H1 (cell line): ENCODE results near the gene SCPEP1.

ENCODE experiments used
- EP300 ChIP-seq, 2 experiments: IDR thresholded peaks; 1 replicate in 1 of 2; 2 replicates in 1 of 2; pipeline ENCODE4 v1.6.1; 2011 to 2012; ENCODE audit warnings: low read depth in 2 of 2, low read length in 2 of 2, mild to moderate bottlenecking in 2 of 2, borderline replicate concordance in 1 of 2, inconsistent platforms in 1 of 2, moderate library complexity in 1 of 2
- EZH2 ChIP-seq: fragments of 200-600 bp; sonication (generic); IDR thresholded peaks from 2 replicates; pipeline ENCODE4 v1.7.1; 2012; ENCODE audit warnings: low read depth, mild to moderate bottlenecking, moderate library complexity, low read length, inconsistent platforms; ENCODE audit not compliant: severe bottlenecking
- MAFK ChIP-seq: IDR thresholded peaks from 2 replicates; pipeline ENCODE4 v1.6.1; 2012; ENCODE audit warnings: low read depth, mild to moderate bottlenecking, improper control_type of control experiment, low read length
- POLR2A ChIP-seq, 2 experiments: IDR thresholded peaks; 1 replicate in 1 of 2; 2 replicates in 1 of 2; pipeline ENCODE4 v1.6.1; 2011; ENCODE audit warnings: low read depth in 2 of 2, low read length in 2 of 2, mild to moderate bottlenecking in 2 of 2; ENCODE audit errors: control extremely low read depth in 1 of 2
- POLR2AphosphoS5 ChIP-seq: IDR thresholded peaks from 2 replicates; pipeline ENCODE4 v1.6.1; 2011; ENCODE audit warnings: low read depth, low read length
- RBBP5 ChIP-seq: IDR thresholded peaks from 2 replicates; pipeline ENCODE4 v1.7.1; 2012; ENCODE audit warnings: low read depth, mild to moderate bottlenecking, inconsistent platforms, low read length, moderate library complexity, borderline replicate concordance
- RFX5 ChIP-seq: IDR thresholded peaks from 2 replicates; pipeline ENCODE4 v1.6.1; 2011; ENCODE audit warnings: low read depth, low read length, improper control_type of control experiment, borderline replicate concordance
- SIRT6 ChIP-seq: IDR thresholded peaks from one replicate; pipeline ENCODE4 v1.7.1; 2012; ENCODE audit warnings: low read length, inconsistent platforms
- TAF1 ChIP-seq: IDR thresholded peaks from 2 replicates; pipeline ENCODE4 v1.6.1; 2011; ENCODE audit warnings: mild to moderate bottlenecking, low read depth, low read length
- TBP ChIP-seq: IDR thresholded peaks from 2 replicates; pipeline ENCODE4 v1.6.1; 2011; ENCODE audit warnings: low read depth, low read length, improper control_type of control experiment
- YY1 ChIP-seq: IDR thresholded peaks from 2 replicates; pipeline ENCODE4 v1.6.1; 2011; ENCODE audit warnings: low read depth, mild to moderate bottlenecking, low read length
- TF ChIP-seq, protein P1 (sequence below): IDR thresholded peaks from 2 replicates; pipeline ENCODE4 v1.6.1; 2012; ENCODE audit warnings: inconsistent platforms
- TF ChIP-seq, protein P2 (sequence below): IDR thresholded peaks from 2 replicates; pipeline ENCODE4 v1.6.1; 2012; ENCODE audit warnings: low read length, inconsistent platforms
- TF ChIP-seq, protein P3 (sequence below), 3 experiments: IDR thresholded peaks; 1 replicate in 2 of 3; 2 replicates in 1 of 3; pipeline versions ENCODE4 v1.5.1 to v1.6.1; 2011; ENCODE audit warnings: low read length in 3 of 3, mild to moderate bottlenecking in 3 of 3, inconsistent platforms in 2 of 3, low read depth in 1 of 3, moderate library complexity in 1 of 3; ENCODE audit not compliant: insufficient read depth in 1 of 3; ENCODE audit errors: control extremely low read depth in 1 of 3

DNA sequence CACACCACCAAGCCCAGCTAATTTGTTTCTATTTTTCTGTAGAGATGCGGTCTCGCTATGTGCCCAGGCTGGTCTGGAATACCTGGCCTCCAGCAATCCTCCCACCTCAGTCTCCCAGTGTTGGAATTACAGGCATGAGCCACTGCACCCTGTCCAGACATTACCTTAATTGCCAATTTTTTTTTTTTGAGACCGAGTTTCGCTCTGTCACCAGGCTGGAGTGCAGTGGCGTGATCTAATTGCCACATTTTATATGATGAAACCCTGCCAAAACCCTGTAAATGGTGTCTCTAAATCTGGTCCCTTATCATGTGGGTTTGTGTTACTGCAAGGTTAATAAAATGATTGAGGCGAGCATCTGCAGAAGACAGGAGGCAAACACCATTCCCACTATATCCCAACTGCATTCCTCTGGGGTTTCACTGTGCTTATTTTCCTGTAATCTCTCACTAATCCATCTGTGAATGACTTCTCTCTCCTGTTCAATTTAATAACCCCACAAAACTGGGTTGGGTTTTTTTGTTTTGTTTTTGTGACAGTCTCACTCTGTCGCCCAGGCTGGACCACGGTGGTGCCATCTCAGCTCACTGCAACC, 44.7 kb upstream of the SCPEP1 start:
- TF ChIP-seq POLR2A (IDR thresholded peaks at IDR 0.05; ENCODE audit: control extremely low read depth in 1 of 2, low read depth in 2 of 2, low read length in 2 of 2): no peak
- TF ChIP-seq, protein P1, sequence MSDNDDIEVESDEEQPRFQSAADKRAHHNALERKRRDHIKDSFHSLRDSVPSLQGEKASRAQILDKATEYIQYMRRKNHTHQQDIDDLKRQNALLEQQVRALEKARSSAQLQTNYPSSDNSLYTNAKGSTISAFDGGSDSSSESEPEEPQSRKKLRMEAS: no peak
- TF ChIP-seq SIRT6: no peak
- TF ChIP-seq, protein P2, sequence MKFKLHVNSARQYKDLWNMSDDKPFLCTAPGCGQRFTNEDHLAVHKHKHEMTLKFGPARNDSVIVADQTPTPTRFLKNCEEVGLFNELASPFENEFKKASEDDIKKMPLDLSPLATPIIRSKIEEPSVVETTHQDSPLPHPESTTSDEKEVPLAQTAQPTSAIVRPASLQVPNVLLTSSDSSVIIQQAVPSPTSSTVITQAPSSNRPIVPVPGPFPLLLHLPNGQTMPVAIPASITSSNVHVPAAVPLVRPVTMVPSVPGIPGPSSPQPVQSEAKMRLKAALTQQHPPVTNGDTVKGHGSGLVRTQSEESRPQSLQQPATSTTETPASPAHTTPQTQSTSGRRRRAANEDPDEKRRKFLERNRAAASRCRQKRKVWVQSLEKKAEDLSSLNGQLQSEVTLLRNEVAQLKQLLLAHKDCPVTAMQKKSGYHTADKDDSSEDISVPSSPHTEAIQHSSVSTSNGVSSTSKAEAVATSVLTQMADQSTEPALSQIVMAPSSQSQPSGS: no peak
- no peak for TF ChIP-seq MAFK
- TF ChIP-seq, protein P3, sequence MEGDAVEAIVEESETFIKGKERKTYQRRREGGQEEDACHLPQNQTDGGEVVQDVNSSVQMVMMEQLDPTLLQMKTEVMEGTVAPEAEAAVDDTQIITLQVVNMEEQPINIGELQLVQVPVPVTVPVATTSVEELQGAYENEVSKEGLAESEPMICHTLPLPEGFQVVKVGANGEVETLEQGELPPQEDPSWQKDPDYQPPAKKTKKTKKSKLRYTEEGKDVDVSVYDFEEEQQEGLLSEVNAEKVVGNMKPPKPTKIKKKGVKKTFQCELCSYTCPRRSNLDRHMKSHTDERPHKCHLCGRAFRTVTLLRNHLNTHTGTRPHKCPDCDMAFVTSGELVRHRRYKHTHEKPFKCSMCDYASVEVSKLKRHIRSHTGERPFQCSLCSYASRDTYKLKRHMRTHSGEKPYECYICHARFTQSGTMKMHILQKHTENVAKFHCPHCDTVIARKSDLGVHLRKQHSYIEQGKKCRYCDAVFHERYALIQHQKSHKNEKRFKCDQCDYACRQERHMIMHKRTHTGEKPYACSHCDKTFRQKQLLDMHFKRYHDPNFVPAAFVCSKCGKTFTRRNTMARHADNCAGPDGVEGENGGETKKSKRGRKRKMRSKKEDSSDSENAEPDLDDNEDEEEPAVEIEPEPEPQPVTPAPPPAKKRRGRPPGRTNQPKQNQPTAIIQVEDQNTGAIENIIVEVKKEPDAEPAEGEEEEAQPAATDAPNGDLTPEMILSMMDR (IDR thresholded peaks at IDR 0.05; ENCODE audit: control extremely low read depth in 1 of 3, insufficient read depth in 1 of 3, low read depth in 1 of 3, low read length in 3 of 3): no peak
- no peak for TF ChIP-seq RFX5
- no peak for TF ChIP-seq EZH2
- TF ChIP-seq YY1: no peak
- TF ChIP-seq POLR2AphosphoS5: no peak
- TF ChIP-seq EP300 (IDR thresholded peaks at IDR 0.05; ENCODE audit: borderline replicate concordance in 1 of 2, low read depth in 2 of 2, low read length in 2 of 2): no peak
- TF ChIP-seq RBBP5: no peak
- TF ChIP-seq TBP: no peak
- no peak for TF ChIP-seq TAF1
